PC-9 (cell line): ENCODE results near the gene DDAH2.

ENCODE experiments used
- CTCF ChIP-seq: fragments of 200-600 bp; sonication (generic); conservative IDR thresholded peaks from 2 replicates; pipeline ENCODE4 v1.6.1; 2017; ENCODE audit warnings: mixed run types, antibody characterized with exemption, mild to moderate bottlenecking, moderate library complexity
- EZH2 ChIP-seq: fragments of 200-600 bp; sonication (generic); IDR thresholded peaks from 2 replicates; pipeline ENCODE4 v1.8.0; 2017; ENCODE audit warnings: antibody characterized with exemption, low read depth

- no peak for TF ChIP-seq CTCF
- TF ChIP-seq EZH2: no peak
These were observed 31.5 kb downstream of the DDAH2 start for GRCh38 chr6:31697555-31697954.
